ENCODE measurements around the gene PCDHGC5.
A peak's percentile ranks its signal among the peaks of the same experiment; 100 is the strongest.

The PCDHGC5 gene

GRCh38 chr5:141492168-141492885 lies 3.4 kb downstream of the PCDHGC5 start:
- Histone ChIP-seq H3K27ac (ENCODE audit: low read depth, low read length) (no peak overlapping the region), H3K79me1 (ENCODE audit: low read length) (peaks cover 1% of the 10 kb centered on the region), H2BK15ac (replicated peaks; ENCODE audit: low read depth) (no peak overlapping the region), H3K23ac (ENCODE audit: low read length) (peak overlapping the region; percentile 3), H4K8ac (ENCODE audit: low read depth, low read length) (no peak overlapping the region), H3K27me3 (ENCODE audit: insufficient read depth, low read length, poor library complexity) (no peaks in the 10 kb centered on the region), H3K4me2 (ENCODE audit: low read length) (peak overlapping the region; percentile 12), H3K4me1 (ENCODE audit: control insufficient read depth, low read depth, low read length) (peaks cover 16% of the 10 kb centered on the region), H3K4me3 (ENCODE audit: low read length) (no peak overlapping the region), H3K79me2 (ENCODE audit: control insufficient read depth, insufficient read depth, low read length) (no peaks in the 10 kb centered on the region), H2BK5ac (ENCODE audit: low read length) (no peak overlapping the region), H2BK120ac (ENCODE audit: low read depth, low read length) (no peak overlapping the region), H3K18ac (ENCODE audit: low read length) (no peak overlapping the region), H2AK5ac (ENCODE audit: low read length) (no peak overlapping the region), H3K9ac (ENCODE audit: low read length) (no peak overlapping the region), H4K5ac (ENCODE audit: low read length) (no peak overlapping the region), H3K56ac (ENCODE audit: low read length) (peak overlapping the region; percentile 26), H3K4ac (ENCODE audit: low read depth, low read length) (no peak overlapping the region), H3K36me3 (ENCODE audit: control insufficient read depth, insufficient read depth, low read length) (no peaks in the 10 kb centered on the region)
- no CpG with 5 or more reads among the region's 68 CpGs for WGBS (ENCODE audit: extremely low coverage, insufficient coverage, low lambda C conversion rate)
- DNase-seq = no peak

- Histone ChIP-seq H3K79me2 (ENCODE audit: control insufficient read depth, insufficient read depth, low read length) (no peaks in the 10 kb centered on the region), H4K8ac (ENCODE audit: low read depth, low read length) (no peak overlapping the region), H2BK120ac (ENCODE audit: low read depth, low read length) (no peak overlapping the region), H3K23ac (ENCODE audit: low read length) (no peak overlapping the region), H3K27ac (ENCODE audit: low read depth, low read length) (no peak overlapping the region), H3K4me3 (ENCODE audit: low read length) (no peak overlapping the region), H3K18ac (ENCODE audit: low read length) (peak overlapping the region; percentile 51), H3K36me3 (ENCODE audit: control insufficient read depth, insufficient read depth, low read length) (no peaks in the 10 kb centered on the region), H3K56ac (ENCODE audit: low read length) (peak overlapping the region; percentile 78), H3K27me3 (ENCODE audit: insufficient read depth, low read length, poor library complexity) (no peaks in the 10 kb centered on the region), H3K9ac (ENCODE audit: low read length) (peak overlapping the region; percentile 5), H2BK5ac (ENCODE audit: low read length) (no peak overlapping the region), H3K4ac (ENCODE audit: low read depth, low read length) (no peak overlapping the region), H2BK15ac (replicated peaks; ENCODE audit: low read depth) (no peak overlapping the region), H3K79me1 (ENCODE audit: low read length) (no peaks in the 10 kb centered on the region), H3K4me2 (ENCODE audit: low read length) (no peak overlapping the region), H4K5ac (ENCODE audit: low read length) (no peak overlapping the region), H3K4me1 (ENCODE audit: control insufficient read depth, low read depth, low read length) (peaks cover 12% of the 10 kb centered on the region), H2AK5ac (ENCODE audit: low read length) (no peak overlapping the region)
- no CpG with 5 or more reads among the region's 10 CpGs for WGBS (ENCODE audit: extremely low coverage, insufficient coverage, low lambda C conversion rate)
- DNase-seq = no peak
Observed at GRCh38 chr5:141493500-141494422, 4.9 kb downstream of the PCDHGC5 start.

DNA sequence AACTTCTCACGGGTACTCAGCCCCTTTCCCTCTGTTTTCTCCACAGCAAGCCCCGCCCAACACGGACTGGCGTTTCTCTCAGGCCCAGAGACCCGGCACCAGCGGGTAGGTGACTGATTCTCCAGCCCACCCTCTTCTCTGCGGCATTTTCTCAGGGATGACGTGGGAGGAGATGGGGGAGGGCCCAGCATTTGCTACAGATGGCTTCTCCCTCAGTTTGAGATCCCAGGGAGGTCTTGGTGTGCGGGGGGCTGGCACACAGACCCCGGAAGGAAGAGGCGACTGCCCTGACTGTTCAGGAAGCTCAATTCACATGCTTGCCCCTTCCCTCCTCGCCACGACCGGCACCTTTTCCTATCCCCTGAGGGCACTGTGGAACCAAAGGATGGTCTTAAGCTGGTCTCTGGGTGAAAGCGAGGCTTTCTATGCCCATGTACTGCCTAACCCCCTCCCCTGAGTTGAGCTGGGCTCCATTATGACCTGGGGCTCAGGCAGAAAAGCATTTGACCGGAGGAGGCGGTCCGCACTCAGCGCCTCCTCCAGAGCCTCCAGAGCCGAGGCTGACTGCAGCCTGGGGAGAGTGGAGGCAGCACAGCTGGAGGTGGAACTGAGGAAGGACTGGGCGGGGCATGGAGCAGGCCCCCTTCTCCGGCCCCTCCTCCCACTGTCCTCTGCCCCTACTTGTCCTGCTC lies 6.0 kb downstream of the PCDHGC5 start:
- H3K4me1 ChIP-seq (ENCODE audit: control insufficient read depth, low read depth, low read length) = peaks cover 12% of the 10 kb centered on the region
- H2BK15ac ChIP-seq (replicated peaks; ENCODE audit: low read depth) = no peak overlapping the region
- peak overlapping the region; percentile 72 for H3K27ac ChIP-seq (ENCODE audit: low read depth, low read length)
- no peak overlapping the region for H3K4me3 ChIP-seq (ENCODE audit: low read length)
- no peak overlapping the region for H4K8ac ChIP-seq (ENCODE audit: low read depth, low read length)
- H3K79me2 ChIP-seq (ENCODE audit: control insufficient read depth, insufficient read depth, low read length) = no peaks in the 10 kb centered on the region
- WGBS (ENCODE audit: extremely low coverage, insufficient coverage, low lambda C conversion rate) = no CpG with 5 or more reads among the region's 22 CpGs
- H3K56ac ChIP-seq (ENCODE audit: low read length) = peak overlapping the region; percentile 78
- H2BK120ac ChIP-seq (ENCODE audit: low read depth, low read length) = no peak overlapping the region
- no peaks in the 10 kb centered on the region for H3K79me1 ChIP-seq (ENCODE audit: low read length)
- peak; percentile 70 for DNase-seq
- H3K4me2 ChIP-seq (ENCODE audit: low read length) = peak overlapping the region; percentile 5
- no peak overlapping the region for H3K4ac ChIP-seq (ENCODE audit: low read depth, low read length)
- no peak overlapping the region for H3K23ac ChIP-seq (ENCODE audit: low read length)
- no peak overlapping the region for H4K5ac ChIP-seq (ENCODE audit: low read length)
- peak overlapping the region; percentile 14 for H2BK5ac ChIP-seq (ENCODE audit: low read length)
- H3K18ac ChIP-seq (ENCODE audit: low read length) = peak overlapping the region; percentile 51
- H2AK5ac ChIP-seq (ENCODE audit: low read length) = no peak overlapping the region
- no peaks in the 10 kb centered on the region for H3K36me3 ChIP-seq (ENCODE audit: control insufficient read depth, insufficient read depth, low read length)
- no peaks in the 10 kb centered on the region for H3K27me3 ChIP-seq (ENCODE audit: insufficient read depth, low read length, poor library complexity)
- peak overlapping the region; percentile 24 for H3K9ac ChIP-seq (ENCODE audit: low read length)

GRCh38 chr5:141495453-141495811 lies 6.6 kb downstream of the PCDHGC5 start:
- H3K23ac ChIP-seq (ENCODE audit: low read length) = no peak overlapping the region
- H3K27ac ChIP-seq (ENCODE audit: low read depth, low read length) = peak overlapping the region; percentile 72
- WGBS (ENCODE audit: extremely low coverage, insufficient coverage, low lambda C conversion rate) = no CpG with 5 or more reads among the region's 8 CpGs
- no peak overlapping the region for H4K5ac ChIP-seq (ENCODE audit: low read length)
- H3K27me3 ChIP-seq (ENCODE audit: insufficient read depth, low read length, poor library complexity) = no peaks in the 10 kb centered on the region
- H2AK5ac ChIP-seq (ENCODE audit: low read length) = peak overlapping the region; percentile 15
- peak overlapping the region; percentile 9 for H3K4me2 ChIP-seq (ENCODE audit: low read length)
- H3K4me3 ChIP-seq (ENCODE audit: low read length) = no peak overlapping the region
- H2BK120ac ChIP-seq (ENCODE audit: low read depth, low read length) = no peak overlapping the region
- H2BK5ac ChIP-seq (ENCODE audit: low read length) = peak overlapping the region; percentile 44
- no peaks in the 10 kb centered on the region for H3K79me1 ChIP-seq (ENCODE audit: low read length)
- H3K79me2 ChIP-seq (ENCODE audit: control insufficient read depth, insufficient read depth, low read length) = no peaks in the 10 kb centered on the region
- H3K36me3 ChIP-seq (ENCODE audit: control insufficient read depth, insufficient read depth, low read length) = no peaks in the 10 kb centered on the region
- peak overlapping the region; percentile 38 for H3K9ac ChIP-seq (ENCODE audit: low read length)
- H3K18ac ChIP-seq (ENCODE audit: low read length) = peak overlapping the region; percentile 6
- H4K8ac ChIP-seq (ENCODE audit: low read depth, low read length) = no peak overlapping the region
- H2BK15ac ChIP-seq (replicated peaks; ENCODE audit: low read depth) = no peak overlapping the region
- H3K4ac ChIP-seq (ENCODE audit: low read depth, low read length) = no peak overlapping the region
- peaks cover 12% of the 10 kb centered on the region for H3K4me1 ChIP-seq (ENCODE audit: control insufficient read depth, low read depth, low read length)
- H3K56ac ChIP-seq (ENCODE audit: low read length) = peak overlapping the region; percentile 78
- peak; percentile 50 for DNase-seq

DNA sequence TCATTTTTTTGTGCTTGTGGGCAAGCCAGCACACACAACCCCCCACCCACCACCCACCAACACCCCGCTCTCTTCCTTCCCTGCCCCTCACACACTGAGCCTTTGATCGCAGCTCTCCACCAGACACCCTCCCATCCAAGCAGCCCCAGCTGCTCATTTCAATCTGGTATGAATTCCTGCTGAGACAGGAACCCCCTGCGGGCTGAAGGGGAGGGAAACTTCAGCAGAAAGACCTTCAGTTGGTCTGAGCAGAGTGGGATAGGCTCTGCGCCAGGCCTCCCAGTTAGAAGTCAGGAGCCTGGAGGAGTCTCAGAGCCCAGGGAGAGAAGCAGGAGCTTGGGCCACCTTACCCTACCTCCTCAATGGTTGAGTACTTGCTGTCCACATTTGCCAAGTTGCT lies 7.2 kb downstream of the PCDHGC5 start:
- H4K8ac ChIP-seq (ENCODE audit: low read depth, low read length) = no peak overlapping the region
- DNase-seq = peak; percentile 90
- no peaks in the 10 kb centered on the region for H3K27me3 ChIP-seq (ENCODE audit: insufficient read depth, low read length, poor library complexity)
- H3K79me1 ChIP-seq (ENCODE audit: low read length) = no peaks in the 10 kb centered on the region
- no peak overlapping the region for H4K5ac ChIP-seq (ENCODE audit: low read length)
- peak overlapping the region; percentile 85 for H3K18ac ChIP-seq (ENCODE audit: low read length)
- no peak overlapping the region for H2BK5ac ChIP-seq (ENCODE audit: low read length)
- H2AK5ac ChIP-seq (ENCODE audit: low read length) = peak overlapping the region; percentile 69
- peak overlapping the region; percentile 84 for H3K27ac ChIP-seq (ENCODE audit: low read depth, low read length)
- H3K56ac ChIP-seq (ENCODE audit: low read length) = peak overlapping the region; percentile 78
- H3K4ac ChIP-seq (ENCODE audit: low read depth, low read length) = no peak overlapping the region
- no peaks in the 10 kb centered on the region for H3K36me3 ChIP-seq (ENCODE audit: control insufficient read depth, insufficient read depth, low read length)
- H3K23ac ChIP-seq (ENCODE audit: low read length) = peak overlapping the region; percentile 33
- peak overlapping the region; percentile 33 for H3K9ac ChIP-seq (ENCODE audit: low read length)
- no peak overlapping the region for H3K4me3 ChIP-seq (ENCODE audit: low read length)
- no peaks in the 10 kb centered on the region for H3K79me2 ChIP-seq (ENCODE audit: control insufficient read depth, insufficient read depth, low read length)
- peaks cover 12% of the 10 kb centered on the region for H3K4me1 ChIP-seq (ENCODE audit: control insufficient read depth, low read depth, low read length)
- H2BK15ac ChIP-seq (replicated peaks; ENCODE audit: low read depth) = no peak overlapping the region
- no peak overlapping the region for H3K4me2 ChIP-seq (ENCODE audit: low read length)
- no CpG with 5 or more reads among the region's 4 CpGs for WGBS (ENCODE audit: extremely low coverage, insufficient coverage, low lambda C conversion rate)
- H2BK120ac ChIP-seq (ENCODE audit: low read depth, low read length) = no peak overlapping the region
